ENCODE data around the gene UBR1. TPM values are rescaled to one million over a fixed set of nuclear protein-coding genes. Genes with fewer than 3 reads are reported as not detected.
"Not testable (repeated sequence)": the region's sequence is repeated elsewhere in the genome, so short reads cannot be mapped to it uniquely, and the experiment has no call there.

The UBR1 gene
- total RNA-seq, 1 experiment from 2014 or later: 17.9 TPM

DNA sequence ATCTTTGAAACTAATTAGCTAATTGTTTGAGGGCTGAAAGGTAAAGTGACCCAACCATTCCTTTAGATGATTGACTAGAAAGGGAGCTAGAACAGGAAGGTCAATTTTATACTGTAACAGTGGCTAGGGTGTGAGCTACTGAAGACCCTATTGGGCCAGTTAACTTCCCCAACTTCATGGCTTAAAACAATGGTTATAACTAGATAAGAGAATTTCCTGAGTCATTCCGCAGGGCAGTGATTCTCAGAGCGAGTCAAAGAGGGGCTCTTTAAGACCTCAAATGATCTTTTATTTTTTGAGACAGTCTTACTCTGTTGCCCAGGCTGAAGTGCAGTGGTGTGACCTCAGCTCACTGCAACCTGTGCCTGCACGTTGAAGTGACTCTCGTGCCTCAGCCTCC lies 151.5 kb downstream of the UBR1 start:
- BruUV-seq (replicated peaks): no TSS peak
- no peaks in the 10 kb centered on the region for H3K79me2 ChIP-seq (ENCODE audit: insufficient read depth, low read length)
- no peak for DNase-seq (ENCODE audit: low read depth, low spot score)
- peaks cover 2 to 11% of the 10 kb centered on the region in 2 experiments; a peak in 2 of 4 replicates for H3K4me1 ChIP-seq (ENCODE audit: control insufficient read depth in 1 of 2, insufficient read depth in 2 of 2, low read length in 2 of 2)
- H3K27me3 ChIP-seq (ENCODE audit: insufficient read depth, low read length): no peaks in the 10 kb centered on the region
- ChIA-PET POLR2A (no interaction called here), RAD21 (ENCODE audit: low non-redundant PET in 1 of 2, low total read pairs in 2 of 2, uncharacterized antibody in 2 of 2, unreplicated experiment in 2 of 2) (no interaction called here), CTCF (no interaction called here)
- no peaks in the 10 kb centered on the region for H4K20me1 ChIP-seq (ENCODE audit: insufficient read depth)
- no peak for ATAC-seq
- H3K9me2 ChIP-seq (ENCODE audit: insufficient read depth): no peaks in the 10 kb centered on the region
- H3K27ac ChIP-seq (ENCODE audit: low read depth, low read length): no peak overlapping the region
- H3K4me3 ChIP-seq (replicated peaks in 1 of 2; ENCODE audit: low read depth in 1 of 2, low read length in 2 of 2): no peak overlapping the region
- intact Hi-C loops (cut with micrococcal nuclease): no loop called here
- no peaks in the 10 kb centered on the region for H3K9me3 ChIP-seq (ENCODE audit: control insufficient read depth in 1 of 2, insufficient read depth in 1 of 2, low read depth in 1 of 2, low read length in 2 of 2)
- H3K36me3 ChIP-seq (ENCODE audit: control insufficient read depth in 1 of 2, insufficient read depth in 2 of 2, low read length in 2 of 2): peaks cover 2 to 18% of the 10 kb centered on the region in 2 experiments; a peak in 2 of 4 replicates
- TF ChIP-seq, protein P1, sequence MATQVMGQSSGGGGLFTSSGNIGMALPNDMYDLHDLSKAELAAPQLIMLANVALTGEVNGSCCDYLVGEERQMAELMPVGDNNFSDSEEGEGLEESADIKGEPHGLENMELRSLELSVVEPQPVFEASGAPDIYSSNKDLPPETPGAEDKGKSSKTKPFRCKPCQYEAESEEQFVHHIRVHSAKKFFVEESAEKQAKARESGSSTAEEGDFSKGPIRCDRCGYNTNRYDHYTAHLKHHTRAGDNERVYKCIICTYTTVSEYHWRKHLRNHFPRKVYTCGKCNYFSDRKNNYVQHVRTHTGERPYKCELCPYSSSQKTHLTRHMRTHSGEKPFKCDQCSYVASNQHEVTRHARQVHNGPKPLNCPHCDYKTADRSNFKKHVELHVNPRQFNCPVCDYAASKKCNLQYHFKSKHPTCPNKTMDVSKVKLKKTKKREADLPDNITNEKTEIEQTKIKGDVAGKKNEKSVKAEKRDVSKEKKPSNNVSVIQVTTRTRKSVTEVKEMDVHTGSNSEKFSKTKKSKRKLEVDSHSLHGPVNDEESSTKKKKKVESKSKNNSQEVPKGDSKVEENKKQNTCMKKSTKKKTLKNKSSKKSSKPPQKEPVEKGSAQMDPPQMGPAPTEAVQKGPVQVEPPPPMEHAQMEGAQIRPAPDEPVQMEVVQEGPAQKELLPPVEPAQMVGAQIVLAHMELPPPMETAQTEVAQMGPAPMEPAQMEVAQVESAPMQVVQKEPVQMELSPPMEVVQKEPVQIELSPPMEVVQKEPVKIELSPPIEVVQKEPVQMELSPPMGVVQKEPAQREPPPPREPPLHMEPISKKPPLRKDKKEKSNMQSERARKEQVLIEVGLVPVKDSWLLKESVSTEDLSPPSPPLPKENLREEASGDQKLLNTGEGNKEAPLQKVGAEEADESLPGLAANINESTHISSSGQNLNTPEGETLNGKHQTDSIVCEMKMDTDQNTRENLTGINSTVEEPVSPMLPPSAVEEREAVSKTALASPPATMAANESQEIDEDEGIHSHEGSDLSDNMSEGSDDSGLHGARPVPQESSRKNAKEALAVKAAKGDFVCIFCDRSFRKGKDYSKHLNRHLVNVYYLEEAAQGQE (IDR thresholded peaks at IDR 0.05; ENCODE audit: low read depth): no peak
- TF ChIP-seq EZH2 (IDR thresholded peaks at IDR 0.05) (no peak), FOSL1 (IDR thresholded peaks at IDR 0.05; ENCODE audit: low read depth) (no peak), ZFX (IDR thresholded peaks at IDR 0.05) (no peak), JUND (IDR thresholded peaks at IDR 0.05) (no peak), TCF7L2 (IDR thresholded peaks at IDR 0.05; ENCODE audit: borderline replicate concordance, extremely low read depth, insufficient read depth, insufficient read length) (no peak), SP1 (IDR thresholded peaks at IDR 0.05; ENCODE audit: low read depth) (no peak), SIN3A (IDR thresholded peaks at IDR 0.05; ENCODE audit: low read depth) (no peak), POLR2AphosphoS5 (IDR thresholded peaks at IDR 0.05; ENCODE audit: low read depth, low read length) (no peak), CBX3 (IDR thresholded peaks at IDR 0.05; ENCODE audit: low read depth) (no peak), ELF1 (IDR thresholded peaks at IDR 0.05; ENCODE audit: borderline replicate concordance, low read depth) (no peak), YY1 (IDR thresholded peaks at IDR 0.05; ENCODE audit: extremely low read depth, insufficient replicate concordance, low read depth, low read length) (no peak), POLR2A (IDR thresholded peaks at IDR 0.05; ENCODE audit: borderline replicate concordance, extremely low read depth, insufficient read depth, insufficient read length) (no peak)
- TF ChIP-seq, protein P2, sequence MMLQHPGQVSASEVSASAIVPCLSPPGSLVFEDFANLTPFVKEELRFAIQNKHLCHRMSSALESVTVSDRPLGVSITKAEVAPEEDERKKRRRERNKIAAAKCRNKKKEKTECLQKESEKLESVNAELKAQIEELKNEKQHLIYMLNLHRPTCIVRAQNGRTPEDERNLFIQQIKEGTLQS (IDR thresholded peaks at IDR 0.05): no peak
- TF ChIP-seq, protein P3, sequence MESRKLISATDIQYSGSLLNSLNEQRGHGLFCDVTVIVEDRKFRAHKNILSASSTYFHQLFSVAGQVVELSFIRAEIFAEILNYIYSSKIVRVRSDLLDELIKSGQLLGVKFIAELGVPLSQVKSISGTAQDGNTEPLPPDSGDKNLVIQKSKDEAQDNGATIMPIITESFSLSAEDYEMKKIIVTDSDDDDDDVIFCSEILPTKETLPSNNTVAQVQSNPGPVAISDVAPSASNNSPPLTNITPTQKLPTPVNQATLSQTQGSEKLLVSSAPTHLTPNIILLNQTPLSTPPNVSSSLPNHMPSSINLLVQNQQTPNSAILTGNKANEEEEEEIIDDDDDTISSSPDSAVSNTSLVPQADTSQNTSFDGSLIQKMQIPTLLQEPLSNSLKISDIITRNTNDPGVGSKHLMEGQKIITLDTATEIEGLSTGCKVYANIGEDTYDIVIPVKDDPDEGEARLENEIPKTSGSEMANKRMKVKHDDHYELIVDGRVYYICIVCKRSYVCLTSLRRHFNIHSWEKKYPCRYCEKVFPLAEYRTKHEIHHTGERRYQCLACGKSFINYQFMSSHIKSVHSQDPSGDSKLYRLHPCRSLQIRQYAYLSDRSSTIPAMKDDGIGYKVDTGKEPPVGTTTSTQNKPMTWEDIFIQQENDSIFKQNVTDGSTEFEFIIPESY (IDR thresholded peaks at IDR 0.05; ENCODE audit: extremely low read depth, insufficient replicate concordance, low read length): no peak
- no peak overlapping the region for H3K4me2 ChIP-seq (ENCODE audit: low read length)
- H3K9ac ChIP-seq (ENCODE audit: low read length): no peak overlapping the region
- no peak overlapping the region for H2AFZ ChIP-seq (ENCODE audit: low read depth, low read length, poor library complexity, severe bottlenecking)

DNA sequence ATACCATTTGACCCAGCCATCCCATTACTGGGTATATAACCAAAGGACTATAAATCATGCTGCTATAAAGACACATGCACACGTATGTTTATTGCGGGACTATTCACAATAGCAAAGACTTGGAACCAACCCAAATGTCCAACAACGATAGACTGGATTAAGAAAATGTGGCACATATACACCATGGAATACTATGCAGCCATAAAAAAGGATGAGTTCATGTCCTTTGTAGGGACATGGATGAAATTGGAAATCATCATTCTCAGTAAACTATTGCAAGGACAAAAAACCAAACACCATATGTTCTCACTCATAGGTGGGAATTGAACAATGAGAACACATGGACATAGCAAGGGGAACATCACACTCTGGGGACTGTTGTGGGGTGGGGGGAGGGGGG lies 156.9 kb downstream of the UBR1 start:
- H3K9me3 ChIP-seq (ENCODE audit: control insufficient read depth in 1 of 2, insufficient read depth in 1 of 2, low read depth in 1 of 2, low read length in 2 of 2); H4K20me1 ChIP-seq (ENCODE audit: insufficient read depth); DNase-seq (ENCODE audit: low read depth, low spot score); H3K4me3 ChIP-seq (replicated peaks in 1 of 2; ENCODE audit: low read depth in 1 of 2, low read length in 2 of 2); BruUV-seq (replicated peaks); H3K27me3 ChIP-seq (ENCODE audit: insufficient read depth, low read length); H3K4me1 ChIP-seq (ENCODE audit: control insufficient read depth in 1 of 2, insufficient read depth in 2 of 2, low read length in 2 of 2); RAD21 ChIA-PET (ENCODE audit: low non-redundant PET in 1 of 2, low total read pairs in 2 of 2, uncharacterized antibody in 2 of 2, unreplicated experiment in 2 of 2); H2AFZ ChIP-seq (ENCODE audit: low read depth, low read length, poor library complexity, severe bottlenecking); ATAC-seq; H3K4me2 ChIP-seq (ENCODE audit: low read length); POLR2A ChIA-PET; H3K9me2 ChIP-seq (ENCODE audit: insufficient read depth); H3K9ac ChIP-seq (ENCODE audit: low read length); CTCF ChIA-PET; H3K79me2 ChIP-seq (ENCODE audit: insufficient read depth, low read length); H3K27ac ChIP-seq (ENCODE audit: low read depth, low read length); intact Hi-C loops (cut with micrococcal nuclease): not testable (repeated sequence)
- peaks cover 4 to 11% of the 10 kb centered on the region in 2 experiments; a peak in 3 of 4 replicates for H3K36me3 ChIP-seq (ENCODE audit: control insufficient read depth in 1 of 2, insufficient read depth in 2 of 2, low read length in 2 of 2)

Measured in HCT116 (cell line).